Stimulated activated CD8-positive, alpha-beta memory T cell treated with anti-CD3 and anti-CD28 coated beads, Interleukin-2, amount 100 ng/mL, for 1 hour (primary cell): ENCODE data around the gene ACKR3.

Source experiments
- DNase-seq, 2 donors: peaks; one replicate each; pipeline ENCODE4 v3.0.0-alpha.2; 2020; ENCODE audit warnings: low read depth in 2 of 2

The ACKR3 gene

GRCh38 chr2:236568922-236569572, 578 bp upstream of the ACKR3 start:
- DNase-seq, result no peak

DNA sequence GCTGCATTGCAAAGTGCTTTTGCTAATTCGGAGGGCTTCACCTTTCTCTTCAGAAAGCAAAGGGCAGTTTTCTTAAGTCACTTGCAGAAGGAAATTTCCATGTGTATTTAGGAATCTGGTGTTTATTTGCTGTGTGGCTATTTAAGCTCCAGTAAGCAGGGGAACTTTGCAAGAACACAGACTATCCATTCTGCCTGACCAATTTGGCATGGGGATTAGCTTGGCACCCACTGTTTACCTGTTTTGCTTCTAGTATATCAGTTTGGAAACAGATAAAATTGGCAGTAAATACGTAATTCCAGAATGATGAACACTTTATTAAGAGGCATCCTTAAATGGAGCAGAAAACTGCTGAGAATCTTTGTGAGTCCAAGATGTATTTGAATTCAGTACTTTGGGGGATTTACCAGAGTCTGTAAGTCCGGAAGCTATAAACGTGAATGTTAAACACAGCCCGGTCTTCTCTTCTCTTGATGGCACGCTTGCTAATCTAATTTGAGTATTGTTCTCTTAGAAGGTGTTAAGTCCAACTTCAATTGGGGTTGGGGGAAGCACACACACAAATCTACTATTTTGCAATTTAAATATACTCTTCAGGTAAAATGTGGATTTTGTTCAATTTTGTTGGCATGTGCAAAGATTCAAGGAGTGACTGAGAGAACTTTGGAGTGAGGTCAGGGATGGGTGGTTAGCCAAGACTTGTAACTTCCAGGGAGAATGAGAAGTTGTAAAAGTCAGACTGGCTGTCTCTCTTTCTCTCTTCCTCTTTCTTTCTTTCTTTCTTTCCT, 650 bp downstream of the ACKR3 start:
- DNase-seq, result no peak

GRCh38 chr2:236571145-236571544, 1.5 kb downstream of the ACKR3 start:
- DNase-seq, result no peak

GRCh38 chr2:236572482-236572881, 2.9 kb downstream of the ACKR3 start:
- DNase-seq, result no peak

GRCh38 chr2:236573066-236573929, 3.7 kb downstream of the ACKR3 start:
- no peak for DNase-seq

- DNase-seq, result no peak
These were observed 4.4 kb downstream of the ACKR3 start for GRCh38 chr2:236574000-236574399.

DNA sequence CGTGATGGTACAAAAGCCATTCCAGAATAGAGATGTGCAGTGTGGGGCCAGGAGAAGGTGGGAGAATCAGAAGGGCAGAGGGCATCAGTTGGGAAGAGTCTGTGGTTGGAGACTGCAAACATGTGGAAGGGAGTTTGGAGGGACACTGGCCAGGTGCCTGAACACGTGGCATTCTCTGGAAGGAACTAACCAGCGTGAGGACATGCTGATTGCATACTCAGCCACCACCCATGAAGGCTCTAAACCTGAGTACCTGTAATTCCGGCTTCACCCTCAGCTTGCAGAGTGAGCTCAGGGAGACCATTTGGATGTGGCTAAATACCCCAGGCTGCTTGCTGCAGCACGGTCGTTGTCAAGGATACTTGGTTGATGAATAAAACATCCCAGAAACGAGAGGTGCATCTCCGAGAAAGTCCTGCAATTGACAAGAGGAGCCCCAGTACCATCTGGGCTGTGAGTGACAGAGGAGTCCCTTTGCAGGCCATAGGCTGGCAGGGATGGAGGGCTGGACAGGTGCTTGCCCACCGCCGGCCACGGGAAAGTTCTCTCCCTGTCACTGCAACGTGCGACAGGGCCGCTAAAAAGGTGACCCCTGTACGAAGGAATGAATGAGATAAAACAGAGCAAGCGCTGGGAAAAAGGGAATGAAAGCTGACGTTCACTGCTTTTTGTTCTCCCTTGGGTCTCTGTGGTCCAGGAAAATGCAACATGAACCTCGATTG, 5.0 kb downstream of the ACKR3 start:
- no peak for DNase-seq

DNA sequence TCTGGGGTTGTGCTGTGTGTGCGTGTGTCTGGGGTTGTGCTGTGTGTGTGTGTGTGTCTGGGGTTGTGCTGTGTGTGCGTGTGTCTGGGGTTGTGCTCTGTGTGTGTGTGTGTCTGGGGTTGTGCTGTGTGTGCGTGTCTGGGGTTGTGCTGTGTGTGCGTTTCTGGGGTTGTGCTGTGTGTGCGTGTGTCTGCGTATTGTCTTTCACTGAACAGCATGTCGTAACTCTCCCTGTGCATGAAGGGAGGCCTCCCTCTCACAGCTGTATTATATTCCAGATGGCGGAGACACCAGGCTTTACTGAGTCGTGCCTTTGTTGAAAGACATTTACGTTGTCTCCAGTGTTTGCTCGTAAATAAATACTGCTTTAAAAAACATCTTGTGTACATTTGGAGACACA, 5.9 kb downstream of the ACKR3 start:
- no peak for DNase-seq

- no peak for DNase-seq
These were observed 6.5 kb downstream of the ACKR3 start for GRCh38 chr2:236576087-236576486.

DNA sequence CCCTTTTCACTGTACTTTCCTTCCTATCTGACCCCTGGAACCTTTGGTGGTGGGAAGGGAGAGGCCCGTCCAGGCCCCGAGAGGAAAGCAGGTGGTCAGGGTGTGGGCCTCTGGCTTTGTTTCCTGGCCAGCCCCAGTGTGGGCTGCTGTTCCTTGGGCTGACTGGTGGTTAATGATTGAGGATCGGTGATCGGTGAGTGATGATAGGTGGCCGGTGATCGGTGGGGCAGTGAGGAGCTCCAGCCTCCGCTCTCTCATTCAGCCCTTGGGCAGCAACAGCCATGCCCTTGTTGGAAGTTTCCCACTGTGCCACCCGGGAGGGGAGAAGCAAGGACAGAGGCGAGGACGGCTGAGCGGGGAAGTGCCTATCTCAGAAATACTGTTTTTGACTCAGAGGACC, 7.3 kb downstream of the ACKR3 start:
- DNase-seq, result no peak

GRCh38 chr2:236577481-236578410, 8.1 kb downstream of the ACKR3 start:
- no peak for DNase-seq

GRCh38 chr2:236578411-236578846, 8.8 kb downstream of the ACKR3 start:
- no peak for DNase-seq

DNA sequence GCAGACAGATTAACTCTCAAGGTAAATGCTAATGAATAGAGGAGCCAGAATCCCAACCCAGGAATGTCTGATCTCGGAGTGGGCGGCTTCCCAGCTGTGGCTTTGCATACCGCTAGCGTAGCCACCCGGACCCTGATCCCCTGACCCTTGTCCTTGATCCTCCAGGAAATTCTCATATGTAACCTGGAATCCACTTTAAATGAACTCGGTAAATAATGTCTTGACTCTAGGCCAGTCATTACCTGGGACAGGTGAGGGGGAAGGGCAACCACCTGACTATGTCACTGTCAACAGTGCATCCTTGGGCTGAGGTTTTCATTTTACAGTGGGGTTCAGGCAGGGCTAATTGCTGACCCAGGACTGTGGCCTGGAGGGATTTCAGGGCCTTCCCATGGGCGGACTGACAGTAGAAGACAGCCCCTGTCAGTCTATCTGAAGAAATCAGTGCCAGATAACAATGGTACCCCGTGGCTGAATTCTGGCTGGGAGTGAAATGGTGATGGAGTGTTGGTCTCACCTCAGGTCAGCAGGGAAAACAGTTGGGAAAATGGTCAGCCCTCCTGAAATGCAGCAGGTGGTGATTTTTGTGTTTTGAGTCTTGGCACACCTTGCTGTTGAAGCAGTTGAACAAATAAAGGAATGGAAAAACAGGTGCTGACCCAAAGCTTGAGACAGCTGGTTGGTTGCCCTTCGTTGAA, 9.6 kb downstream of the ACKR3 start:
- no peak for DNase-seq

DNA sequence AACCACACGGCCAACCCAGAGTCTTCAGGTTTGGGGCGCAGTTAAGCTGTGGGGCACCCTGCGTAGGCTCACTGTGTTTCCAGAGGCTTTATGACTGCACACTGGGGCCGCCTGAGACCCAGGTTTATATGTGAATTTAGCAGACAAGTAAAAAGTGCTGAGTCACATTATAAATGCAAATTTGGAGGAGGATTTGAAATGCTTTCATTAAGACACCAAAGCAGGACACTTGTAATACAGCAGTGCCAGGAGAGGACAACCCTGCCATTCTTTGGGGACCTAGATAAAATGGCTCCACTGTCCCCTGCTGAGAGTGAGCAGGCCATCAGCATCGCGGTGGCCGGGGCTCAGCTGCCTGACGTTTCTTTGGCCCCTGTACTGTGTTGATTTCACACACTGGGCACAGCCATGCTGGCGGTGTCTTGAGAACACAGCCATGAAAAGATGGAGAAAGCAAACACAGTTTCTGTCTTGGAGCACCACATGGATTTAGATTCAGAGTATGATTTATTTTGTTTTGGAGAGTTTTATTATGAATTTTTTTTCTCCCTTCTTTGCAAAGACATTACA, 10.2 kb downstream of the ACKR3 start:
- no peak for DNase-seq

DNA sequence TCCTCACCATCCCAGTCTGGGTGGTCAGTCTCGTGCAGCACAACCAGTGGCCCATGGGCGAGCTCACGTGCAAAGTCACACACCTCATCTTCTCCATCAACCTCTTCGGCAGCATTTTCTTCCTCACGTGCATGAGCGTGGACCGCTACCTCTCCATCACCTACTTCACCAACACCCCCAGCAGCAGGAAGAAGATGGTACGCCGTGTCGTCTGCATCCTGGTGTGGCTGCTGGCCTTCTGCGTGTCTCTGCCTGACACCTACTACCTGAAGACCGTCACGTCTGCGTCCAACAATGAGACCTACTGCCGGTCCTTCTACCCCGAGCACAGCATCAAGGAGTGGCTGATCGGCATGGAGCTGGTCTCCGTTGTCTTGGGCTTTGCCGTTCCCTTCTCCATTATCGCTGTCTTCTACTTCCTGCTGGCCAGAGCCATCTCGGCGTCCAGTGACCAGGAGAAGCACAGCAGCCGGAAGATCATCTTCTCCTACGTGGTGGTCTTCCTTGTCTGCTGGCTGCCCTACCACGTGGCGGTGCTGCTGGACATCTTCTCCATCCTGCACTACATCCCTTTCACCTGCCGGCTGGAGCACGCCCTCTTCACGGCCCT, 11.2 kb downstream of the ACKR3 start:
- no peak for DNase-seq

GRCh38 chr2:236581546-236581945, 11.9 kb downstream of the ACKR3 start:
- no peak for DNase-seq

DNA sequence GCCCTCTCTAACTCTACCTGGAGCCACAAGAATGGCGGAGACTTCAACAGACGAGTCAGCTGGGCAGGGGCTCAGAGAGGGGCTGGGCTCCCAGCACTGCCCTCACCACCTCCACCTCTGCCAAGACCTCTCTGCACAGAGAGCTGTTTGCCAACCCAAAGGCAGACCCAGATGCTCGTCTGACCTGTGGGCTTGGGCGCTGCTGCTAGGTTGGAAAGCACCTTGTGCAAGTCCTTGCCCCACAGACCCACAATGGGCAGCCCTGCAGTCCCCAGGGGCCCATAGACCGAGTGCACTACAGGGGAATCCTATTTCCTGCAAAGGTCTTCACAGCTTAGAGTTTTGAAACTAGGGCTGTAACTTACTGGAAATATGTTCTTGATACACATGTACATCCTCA, 13.3 kb downstream of the ACKR3 start:
- no peak for DNase-seq

- no peak for DNase-seq
These were observed 14.1 kb downstream of the ACKR3 start for GRCh38 chr2:236583621-236584203.
